ENCODE measurements around the gene CABLES2.

The CABLES2 gene

GRCh38 chr20:62358171-62359042 lies 48.7 kb downstream of the CABLES2 start:
- DNase-seq = no peak

GRCh38 chr20:62357681-62358080 lies 49.4 kb downstream of the CABLES2 start:
- DNase-seq = no peak

- DNase-seq = no peak
Measured at GRCh38 chr20:62357187-62357667, 49.9 kb downstream of the CABLES2 start.

GRCh38 chr20:62356589-62357186 lies 50.4 kb downstream of the CABLES2 start:
- DNase-seq = no peak

- DNase-seq = no peak
Measured at GRCh38 chr20:62355878-62356588, 51.1 kb downstream of the CABLES2 start.

GRCh38 chr20:62355516-62355877 lies 51.6 kb downstream of the CABLES2 start:
- DNase-seq = no peak

- no peak for DNase-seq
Measured at GRCh38 chr20:62354811-62355341, 52.2 kb downstream of the CABLES2 start.

- no peak for DNase-seq
Measured at GRCh38 chr20:62354031-62354808, 52.9 kb downstream of the CABLES2 start.

GRCh38 chr20:62353289-62354030 lies 53.6 kb downstream of the CABLES2 start:
- no peak for DNase-seq

- no peak for DNase-seq
Measured at GRCh38 chr20:62352402-62353288, 54.4 kb downstream of the CABLES2 start.

- DNase-seq = no peak
Measured at GRCh38 chr20:62351469-62352401, 55.4 kb downstream of the CABLES2 start.

- no peak for DNase-seq
Measured at GRCh38 chr20:62350629-62351422, 56.3 kb downstream of the CABLES2 start.

GRCh38 chr20:62350098-62350628 lies 56.9 kb downstream of the CABLES2 start:
- no peak for DNase-seq

GRCh38 chr20:62349556-62350097 lies 57.5 kb downstream of the CABLES2 start:
- DNase-seq = no peak

- no peak for DNase-seq
Measured at GRCh38 chr20:62348604-62349003, 58.5 kb downstream of the CABLES2 start.

GRCh38 chr20:62347445-62347844 lies 59.6 kb downstream of the CABLES2 start:
- DNase-seq = no peak

GRCh38 chr20:62347151-62347404 lies 60.0 kb downstream of the CABLES2 start:
- DNase-seq = no peak

GRCh38 chr20:62346398-62347150 lies 60.5 kb downstream of the CABLES2 start:
- no peak for DNase-seq
